Ovary (tissue), 9 donors: ENCODE data around the gene DNMT3A. TPM values are rescaled to one million over a fixed set of nuclear protein-coding genes. Genes with fewer than 3 reads are reported as not detected.

Source experiments
- DNase-seq, 5 donors: peaks; one replicate each; pipeline ENCODE4 v3.0.0-alpha.2; 2019 to 2020
- H3K27ac ChIP-seq, 2 donors: fragments of 200-600 bp; one replicate each; pipeline versions ENCODE4 v1.5.1 to v1.8.0; 2019 to 2022
- H3K27me3 ChIP-seq: fragments of 200-600 bp; one replicate; pipeline ENCODE4 v1.8.0; 2022
- H3K36me3 ChIP-seq: fragments of 200-600 bp; sonication (generic); one replicate; pipeline ENCODE4 v1.5.1; 2019
- H3K4me1 ChIP-seq: one replicate; pipeline ENCODE4 v1.8.1; 2013; ENCODE audit warnings: mild to moderate bottlenecking, moderate library complexity; ENCODE audit not compliant: insufficient read depth
- H3K4me3 ChIP-seq: fragments of 200-600 bp; sonication (generic); one replicate; pipeline ENCODE4 v1.5.1; 2017
- H3K9me3 ChIP-seq, 2 donors: fragments of 200-600 bp in 1 of 2; sonication (generic) in 1 of 2; one replicate each; pipeline versions ENCODE4 v1.5.1 to v1.8.1; 2013 to 2019; ENCODE audit warnings: mild to moderate bottlenecking in 1 of 2, moderate library complexity in 1 of 2
- CTCF ChIP-seq, 3 donors: fragments of 450-650 bp in 2 of 3; fragments of 200-600 bp in 1 of 3; IDR thresholded peaks; one replicate each; pipeline versions ENCODE4 v1.5.1 to v1.8.0; 2016 to 2022; ENCODE audit warnings: antibody characterized with exemption in 3 of 3, mild to moderate bottlenecking in 1 of 3
- EP300 ChIP-seq: sonication (generic); formaldehyde crosslinking; IDR thresholded peaks from one replicate; pipeline ENCODE4 v1.6.1; 2017; ENCODE audit warnings: antibody characterized with exemption
- POLR2A ChIP-seq: fragments of 450-650 bp; IDR thresholded peaks from one replicate; pipeline ENCODE4 v1.6.1; 2017; ENCODE audit warnings: antibody characterized with exemption, mild to moderate bottlenecking, moderate library complexity
- WGBS, 3 donors: extraction: QIAGEN DNeasy Blood & Tissue Kit in 1 of 3; methylation state at CpG; one replicate each; pipeline versions ENCODE4 v1.1.5 to v1.1.7; 2013 to 2017; 5-methylcytosine and 5-hydroxymethylcytosine counted together
- intact Hi-C, 4 donors: fragments of 100-400 bp; cut with DNase I; formaldehyde crosslinking; loops; one replicate each; pipeline versions ENCODE4 v1.11.0 to v1.15.1; 2022 to 2023
- polyA plus RNA-seq, 2 donors: library from polyadenylated mRNA; stranded (reverse); fragments of 200-250 nt in 1 of 2; fragments of 350-450 nt in 1 of 2; fragmentation: Illumina TruSeq in 1 of 2; extraction: RNeasy Lipid Tissue Mini Kit (QIAGEN cat#74804) in 1 of 2; gene quantifications; one replicate each; pipeline ENCODE4 v1.2.3, GENCODE V29; 2013 to 2014
- total RNA-seq, 7 donors: library from RNA; depleted of rRNA in 2 of 7; stranded (reverse); fragments of >200 nt in 2 of 7; fragmentation: NEBNext Ultra II Directional in 3 of 7; extraction: Animal tissue kit (Norgen Biotek cat#: 25700) in 3 of 7; gene quantifications; one replicate each; pipeline versions ENCODE4 v1.1.0 to v1.2.4, GENCODE V29; 2016 to 2023
- donor health status: DM: no; HTN: no; CAD: no; lungs with moderate emphysema.
- donor health status: DM: no; HTN: no; CAD: no.
- donor health status: Bipolar disorder and iron deficiency.
- donor health status: DM: yes; HTN: yes; CAD: no.
- donor health status: DM: no; HTN: no; CAD: no.
- donor health status: DM: yes; HTN: yes; CAD: no.

The DNMT3A gene
- total and polyA plus RNA-seq, 9 donors: 11.3 to 72.7 (median 46.7) TPM

- H3K4me3 ChIP-seq: no peak overlapping the region
- H3K9me3 ChIP-seq: no peaks in the 10 kb centered on the region
- TF ChIP-seq EP300 (no peak), CTCF (IDR thresholded peaks at IDR 0.05) (no peak), POLR2A (no peak)
- peak in 1 of 5 donors; percentile 8 for DNase-seq
- H3K36me3 ChIP-seq: no peaks in the 10 kb centered on the region
- no peak overlapping the region for H3K27ac ChIP-seq
- H3K4me1 ChIP-seq: peaks cover 16% of the 10 kb centered on the region
- intact Hi-C loops: loop anchor here in 1 of 4 donors (10.0 kb wide), 1 partner anchor 49 kb away; no protein-coding TSS in a partner anchor
- no peaks in the 10 kb centered on the region for H3K27me3 ChIP-seq
- 67 to 78% (median 77%) methylated on average over 4 of the region's 4 CpGs for WGBS, 3 donors
Observed at GRCh38 chr2:25333981-25334380, 7.7 kb downstream of the DNMT3A start.

- Histone ChIP-seq H3K9me3 (no peaks in the 10 kb centered on the region), H3K27me3 (no peaks in the 10 kb centered on the region), H3K36me3 (no peaks in the 10 kb centered on the region), H3K4me1 (peaks cover 16% of the 10 kb centered on the region), H3K4me3 (no peak overlapping the region), H3K27ac (no peak overlapping the region)
- 85 to 87% (median 85%) methylated on average over 9 of the region's 9 CpGs for WGBS, 3 donors
- intact Hi-C loops: loop anchor here in 1 of 4 donors (10.0 kb wide), 1 partner anchor 48 kb away; no protein-coding TSS in a partner anchor
- DNase-seq: peak in 1 of 5 donors; percentile 11
- TF ChIP-seq EP300: no peak
- no peak for TF ChIP-seq CTCF (IDR thresholded peaks at IDR 0.05)
- TF ChIP-seq POLR2A: no peak
Observed at GRCh38 chr2:25332571-25332970, 9.2 kb downstream of the DNMT3A start.

GRCh38 chr2:25331686-25332365 is 9.9 kb downstream of the DNMT3A start:
- DNase-seq: peak in 2 of 5 donors; percentile 11 to 20
- H3K27ac ChIP-seq: no peak overlapping the region
- no peaks in the 10 kb centered on the region for H3K36me3 ChIP-seq
- no peak overlapping the region for H3K4me3 ChIP-seq
- H3K9me3 ChIP-seq: no peaks in the 10 kb centered on the region
- no peak for TF ChIP-seq EP300
- no peak for TF ChIP-seq CTCF (IDR thresholded peaks at IDR 0.05)
- no peak for TF ChIP-seq POLR2A
- intact Hi-C loops: loop anchor here in 1 of 4 donors (10.0 kb wide), 1 partner anchor 47 kb away; no protein-coding TSS in a partner anchor
- peaks cover 15% of the 10 kb centered on the region for H3K4me1 ChIP-seq
- no peaks in the 10 kb centered on the region for H3K27me3 ChIP-seq
- WGBS, 3 donors: 79 to 82% (median 81%) methylated on average over 23 of the region's 23 CpGs

GRCh38 chr2:25330937-25331336 is 10.8 kb downstream of the DNMT3A start:
- Histone ChIP-seq H3K27me3 (no peaks in the 10 kb centered on the region), H3K9me3 (no peaks in the 10 kb centered on the region), H3K36me3 (no peaks in the 10 kb centered on the region), H3K4me3 (no peak overlapping the region), H3K27ac (no peak overlapping the region), H3K4me1 (peaks cover 11% of the 10 kb centered on the region)
- 89 to 90% (median 89%) methylated on average over 4 of the region's 4 CpGs for WGBS, 3 donors
- DNase-seq: no peak
- intact Hi-C loops: loop anchor here in 1 of 4 donors (10.0 kb wide), 1 partner anchor 46 kb away; no protein-coding TSS in a partner anchor
- TF ChIP-seq EP300: no peak
- TF ChIP-seq POLR2A: no peak
- TF ChIP-seq CTCF (IDR thresholded peaks at IDR 0.05): no peak
